K562 (cell line): Measurements from ENCODE around the gene HARS1. TPM values are rescaled to one million over a fixed set of nuclear protein-coding genes. Genes with fewer than 3 reads are reported as not detected.

Experiments
- BRF2 ChIP-seq: IDR thresholded peaks from 3 replicates; pipeline ENCODE4 v1.6.1; 2011; ENCODE audit warnings: borderline replicate concordance, mild to moderate bottlenecking; ENCODE audit not compliant: insufficient read length, insufficient read depth
- CREM ChIP-seq: IDR thresholded peaks from 2 replicates; pipeline ENCODE4 v1.6.1; 2014; ENCODE audit warnings: antibody characterized with exemption, low read depth
- GATAD2A ChIP-seq: fragments of 450-650 bp; IDR thresholded peaks from 2 replicates; pipeline ENCODE4 v1.6.1; 2017
- MTF1 ChIP-seq: fragments of 250-450 bp; sonication (Bioruptor Pico); IDR thresholded peaks from 2 replicates; pipeline ENCODE4 v1.9.0; 2021; ENCODE audit warnings: moderate library complexity, mild to moderate bottlenecking, inconsistent platforms, borderline replicate concordance
- NFRKB ChIP-seq: fragments of 450-650 bp; IDR thresholded peaks from 2 replicates; pipeline ENCODE4 v1.6.1; 2016; ENCODE audit warnings: low read depth
- POLR3A ChIP-seq: IDR thresholded peaks from 2 replicates; pipeline ENCODE4 v1.6.1; 2011; ENCODE audit warnings: borderline replicate concordance, mild to moderate bottlenecking, moderate library complexity; ENCODE audit not compliant: insufficient read length, insufficient read depth; ENCODE audit errors: extremely low read depth
- RBM15 ChIP-seq: fragments of 200-400 bp; formaldehyde crosslinking; IDR thresholded peaks from 2 replicates; pipeline ENCODE4 v1.6.1; 2018; ENCODE audit warnings: mild to moderate bottlenecking, low read length, moderate library complexity; ENCODE audit not compliant: insufficient read depth
- SMC3 ChIP-seq: conservative IDR thresholded peaks from 2 replicates; pipeline ENCODE4 v1.6.1; 2011; ENCODE audit warnings: low read depth, low read length, improper control_type of control experiment; ENCODE audit not compliant: insufficient read depth
- TCF7 ChIP-seq: sonication (generic); IDR thresholded peaks from 2 replicates; pipeline ENCODE4 v1.6.1; 2016; ENCODE audit warnings: antibody characterized with exemption, borderline replicate concordance
- ZEB2 ChIP-seq: fragments of 450-650 bp; IDR thresholded peaks from 2 replicates; pipeline ENCODE4 v1.6.1; 2016
- ZNF232 ChIP-seq: sonication (generic); formaldehyde crosslinking; IDR thresholded peaks from 2 replicates; pipeline ENCODE4 v1.8.0; 2022; ENCODE audit warnings: mild to moderate bottlenecking, missing genetic modification reagents
- ZNF347 ChIP-seq: fragments of 450-650 bp; formaldehyde crosslinking; IDR thresholded peaks from 2 replicates; pipeline ENCODE4 v1.4.0; 2020; ENCODE audit warnings: low read depth, mild to moderate bottlenecking, moderate library complexity
- ZNF561 ChIP-seq: fragments of 450-650 bp; formaldehyde crosslinking; conservative IDR thresholded peaks from 2 replicates; pipeline ENCODE4 v1.4.0; 2020; ENCODE audit warnings: mild to moderate bottlenecking, moderate library complexity
- ZNF79 ChIP-seq: fragments of 250-450 bp; sonication (Bioruptor Pico); IDR thresholded peaks from 2 replicates; pipeline ENCODE4 v1.4.0; 2020; ENCODE audit warnings: low read depth, mild to moderate bottlenecking, moderate library complexity
- polyA plus RNA-seq, 8 experiments: library from polyadenylated mRNA; depleted of rRNA in 4 of 8; stranded (reverse) in 5 of 8; unstranded in 3 of 8; fragments of >200 nt; fragmentation: Nextera tagmentation in 2 of 8; fragmentation: Illumina TruSeq in 1 of 8; extraction: Ambion mirVana in 2 of 8; extraction: Trizol in 1 of 8; gene quantifications; 2 replicates each; pipeline versions ENCODE4 v1.2.1 to v1.2.3, GENCODE V29; 2011 to 2014; ENCODE audit warnings: inconsistent platforms in 1 of 8, missing spikeins in 1 of 8
- total RNA-seq, 7 experiments: library from RNA; depleted of rRNA in 6 of 7; stranded (reverse); fragments of >200 nt in 6 of 7; fragmentation: Illumina TruSeq in 2 of 7; extraction: Trizol in 2 of 7; gene quantifications; 2 replicates each; pipeline versions ENCODE4 v1.2.1 to v1.2.3, GENCODE V29; 2011 to 2021; ENCODE audit warnings: low replicate concordance in 1 of 7
- TF ChIP-seq, protein P1 (sequence below): fragments of 450-650 bp; IDR thresholded peaks from 2 replicates; pipeline ENCODE4 v1.6.1; 2016; ENCODE audit warnings: low read depth
- TF ChIP-seq, protein P2 (sequence below), 3 experiments: IDR thresholded peaks in 2 of 3; conservative IDR thresholded peaks in 1 of 3; 2 replicates each; pipeline ENCODE4 v1.5.1; 2011 to 2012; ENCODE audit warnings: low read length in 3 of 3, mild to moderate bottlenecking in 3 of 3, control low read depth in 2 of 3, improper control_type of control experiment in 1 of 3, inconsistent platforms in 1 of 3, low read depth in 1 of 3, mixed read lengths in 1 of 3, moderate library complexity in 1 of 3; ENCODE audit not compliant: insufficient read depth in 2 of 3

The HARS1 gene
- total and polyA plus RNA-seq, 9 of the 15 experiments (the other 6 are each of a cell fraction or from before 2014, with no cell fraction given): 13.5 to 88.5 (median 75.2) TPM

GRCh38 chr5:140639148-140639981, 51.8 kb downstream of the HARS1 start, which contains the start of gene TMCO6 (continued):
- TF ChIP-seq, protein P1, sequence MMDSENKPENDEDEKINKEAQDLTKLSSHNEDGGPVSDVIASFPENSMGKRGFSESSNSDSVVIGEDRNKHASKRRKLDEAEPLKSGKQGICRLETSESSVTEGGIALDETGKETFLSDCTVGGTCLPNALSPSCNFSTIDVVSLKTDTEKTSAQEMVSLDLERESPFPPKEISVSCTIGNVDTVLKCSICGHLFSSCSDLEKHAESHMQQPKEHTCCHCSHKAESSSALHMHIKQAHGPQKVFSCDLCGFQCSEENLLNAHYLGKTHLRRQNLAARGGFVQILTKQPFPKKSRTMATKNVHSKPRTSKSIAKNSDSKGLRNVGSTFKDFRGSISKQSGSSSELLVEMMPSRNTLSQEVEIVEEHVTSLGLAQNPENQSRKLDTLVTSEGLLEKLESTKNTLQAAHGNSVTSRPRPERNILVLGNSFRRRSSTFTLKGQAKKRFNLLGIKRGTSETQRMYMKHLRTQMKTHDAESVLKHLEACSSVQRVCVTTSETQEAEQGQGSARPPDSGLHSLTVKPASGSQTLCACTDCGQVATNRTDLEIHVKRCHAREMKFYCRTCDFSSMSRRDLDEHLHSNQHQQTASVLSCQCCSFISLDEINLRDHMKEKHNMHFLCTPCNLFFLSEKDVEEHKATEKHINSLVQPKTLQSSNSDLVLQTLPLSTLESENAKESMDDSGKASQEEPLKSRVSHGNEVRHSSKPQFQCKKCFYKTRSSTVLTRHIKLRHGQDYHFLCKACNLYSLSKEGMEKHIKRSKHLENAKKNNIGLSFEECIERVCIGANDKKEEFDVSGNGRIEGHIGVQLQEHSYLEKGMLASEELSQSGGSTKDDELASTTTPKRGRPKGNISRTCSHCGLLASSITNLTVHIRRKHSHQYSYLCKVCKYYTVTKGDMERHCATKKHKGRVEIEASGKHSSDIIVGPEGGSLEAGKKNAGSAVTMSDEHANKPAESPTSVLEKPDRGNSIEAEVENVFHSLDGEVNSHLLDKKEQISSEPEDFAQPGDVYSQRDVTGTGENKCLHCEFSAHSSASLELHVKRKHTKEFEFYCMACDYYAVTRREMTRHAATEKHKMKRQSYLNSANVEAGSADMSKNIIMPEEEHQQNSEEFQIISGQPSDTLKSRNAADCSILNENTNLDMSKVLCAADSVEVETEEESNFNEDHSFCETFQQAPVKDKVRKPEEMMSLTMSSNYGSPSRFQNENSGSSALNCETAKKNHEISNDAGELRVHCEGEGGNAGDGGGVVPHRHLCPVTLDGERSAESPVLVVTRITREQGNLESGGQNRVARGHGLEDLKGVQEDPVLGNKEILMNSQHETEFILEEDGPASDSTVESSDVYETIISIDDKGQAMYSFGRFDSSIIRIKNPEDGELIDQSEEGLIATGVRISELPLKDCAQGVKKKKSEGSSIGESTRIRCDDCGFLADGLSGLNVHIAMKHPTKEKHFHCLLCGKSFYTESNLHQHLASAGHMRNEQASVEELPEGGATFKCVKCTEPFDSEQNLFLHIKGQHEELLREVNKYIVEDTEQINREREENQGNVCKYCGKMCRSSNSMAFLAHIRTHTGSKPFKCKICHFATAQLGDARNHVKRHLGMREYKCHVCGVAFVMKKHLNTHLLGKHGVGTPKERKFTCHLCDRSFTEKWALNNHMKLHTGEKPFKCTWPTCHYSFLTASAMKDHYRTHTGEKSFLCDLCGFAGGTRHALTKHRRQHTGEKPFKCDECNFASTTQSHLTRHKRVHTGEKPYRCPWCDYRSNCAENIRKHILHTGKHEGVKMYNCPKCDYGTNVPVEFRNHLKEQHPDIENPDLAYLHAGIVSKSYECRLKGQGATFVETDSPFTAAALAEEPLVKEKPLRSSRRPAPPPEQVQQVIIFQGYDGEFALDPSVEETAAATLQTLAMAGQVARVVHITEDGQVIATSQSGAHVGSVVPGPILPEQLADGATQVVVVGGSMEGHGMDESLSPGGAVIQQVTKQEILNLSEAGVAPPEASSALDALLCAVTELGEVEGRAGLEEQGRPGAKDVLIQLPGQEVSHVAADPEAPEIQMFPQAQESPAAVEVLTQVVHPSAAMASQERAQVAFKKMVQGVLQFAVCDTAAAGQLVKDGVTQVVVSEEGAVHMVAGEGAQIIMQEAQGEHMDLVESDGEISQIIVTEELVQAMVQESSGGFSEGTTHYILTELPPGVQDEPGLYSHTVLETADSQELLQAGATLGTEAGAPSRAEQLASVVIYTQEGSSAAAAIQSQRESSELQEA: no peak
- TF ChIP-seq SMC3: peak; percentile 24; the same call in 1 of the 2 replicates
- peak; percentile 81 for TF ChIP-seq CREM
- TF ChIP-seq ZNF347 (CRISPR knock-in tag): no peak
- TF ChIP-seq GATAD2A: 0 out of 2 replicates have a peak, but pooled peaks have one; percentile 52
- no peak for TF ChIP-seq NFRKB
- no peak for TF ChIP-seq POLR3A
- no peak; the same call in 1 of the 2 replicates for TF ChIP-seq TCF7
- TF ChIP-seq, protein P2, sequence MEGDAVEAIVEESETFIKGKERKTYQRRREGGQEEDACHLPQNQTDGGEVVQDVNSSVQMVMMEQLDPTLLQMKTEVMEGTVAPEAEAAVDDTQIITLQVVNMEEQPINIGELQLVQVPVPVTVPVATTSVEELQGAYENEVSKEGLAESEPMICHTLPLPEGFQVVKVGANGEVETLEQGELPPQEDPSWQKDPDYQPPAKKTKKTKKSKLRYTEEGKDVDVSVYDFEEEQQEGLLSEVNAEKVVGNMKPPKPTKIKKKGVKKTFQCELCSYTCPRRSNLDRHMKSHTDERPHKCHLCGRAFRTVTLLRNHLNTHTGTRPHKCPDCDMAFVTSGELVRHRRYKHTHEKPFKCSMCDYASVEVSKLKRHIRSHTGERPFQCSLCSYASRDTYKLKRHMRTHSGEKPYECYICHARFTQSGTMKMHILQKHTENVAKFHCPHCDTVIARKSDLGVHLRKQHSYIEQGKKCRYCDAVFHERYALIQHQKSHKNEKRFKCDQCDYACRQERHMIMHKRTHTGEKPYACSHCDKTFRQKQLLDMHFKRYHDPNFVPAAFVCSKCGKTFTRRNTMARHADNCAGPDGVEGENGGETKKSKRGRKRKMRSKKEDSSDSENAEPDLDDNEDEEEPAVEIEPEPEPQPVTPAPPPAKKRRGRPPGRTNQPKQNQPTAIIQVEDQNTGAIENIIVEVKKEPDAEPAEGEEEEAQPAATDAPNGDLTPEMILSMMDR (IDR thresholded peaks at IDR 0.05 in 2 of 3, conservative IDR thresholded peaks at IDR 0.05 in 1 of 3; ENCODE audit: insufficient read depth in 2 of 3, low read depth in 1 of 3, low read length in 3 of 3): peak; percentile 64 to 78 (median 77)
- TF ChIP-seq RBM15: no peak
- no peak for TF ChIP-seq ZNF232 (CRISPR knock-in tag)
- no peak for TF ChIP-seq MTF1 (CRISPR knock-in tag)
- TF ChIP-seq ZEB2: no peak
- no peak for TF ChIP-seq BRF2
- no peak for TF ChIP-seq ZNF79 (CRISPR knock-in tag)
- no peak for TF ChIP-seq ZNF561 (CRISPR knock-in tag)
